GM21447 (cell line): ENCODE measurements around the gene ATF6.
"Not testable (repeated sequence)": the region's sequence is repeated elsewhere in the genome, so short reads cannot be mapped to it uniquely, and the experiment has no call there.

ENCODE experiments used
- ATAC-seq: cut with Tn5 transposase; IDR thresholded peaks from one replicate; pipeline ENCODE4 v1.9.1; 2021; ENCODE audit not compliant: unreplicated experiment

Gene ATF6

GRCh38 chr1:161773791-161774190 lies 7.7 kb downstream of the ATF6 start:
- ATAC-seq = no peak

DNA sequence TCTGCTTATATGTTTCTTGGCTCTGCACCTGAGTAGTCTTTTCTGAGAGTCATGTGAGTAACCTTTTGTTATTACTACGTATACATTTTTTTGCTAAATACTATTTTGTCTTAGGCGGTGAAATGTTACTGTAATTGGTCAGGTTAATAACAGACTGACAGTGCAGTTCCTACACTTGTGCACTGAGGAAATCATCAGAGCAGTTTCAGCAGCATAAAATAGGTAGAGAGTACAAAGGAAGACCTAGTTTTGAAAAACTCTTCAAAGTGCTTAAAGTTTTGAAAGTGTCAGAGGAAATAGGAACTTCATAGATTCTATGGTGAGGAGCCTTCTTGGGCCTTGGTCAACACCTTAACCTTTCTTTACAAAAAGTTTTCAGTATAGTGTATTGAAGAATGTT lies 11.1 kb downstream of the ATF6 start:
- ATAC-seq = no peak

DNA sequence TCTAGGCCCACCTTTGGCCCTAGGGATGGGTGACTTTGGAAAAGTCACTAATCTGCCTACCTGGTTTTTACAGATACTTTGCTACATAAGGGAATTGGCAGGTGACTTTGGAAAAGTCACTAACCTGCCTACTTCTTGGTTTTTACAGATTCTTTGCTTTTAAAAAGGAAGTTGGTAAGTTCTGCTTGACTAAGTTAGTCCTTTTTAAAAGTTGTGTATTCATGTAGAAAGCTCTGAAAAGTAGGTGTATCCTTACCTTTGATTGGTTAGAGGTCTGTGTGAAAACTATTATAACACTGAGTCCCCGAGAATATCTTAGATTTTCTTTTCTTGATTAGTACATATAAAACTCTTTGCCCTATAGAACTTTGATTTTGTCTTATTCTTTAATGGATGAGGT lies 12.4 kb downstream of the ATF6 start:
- ATAC-seq = no peak

DNA sequence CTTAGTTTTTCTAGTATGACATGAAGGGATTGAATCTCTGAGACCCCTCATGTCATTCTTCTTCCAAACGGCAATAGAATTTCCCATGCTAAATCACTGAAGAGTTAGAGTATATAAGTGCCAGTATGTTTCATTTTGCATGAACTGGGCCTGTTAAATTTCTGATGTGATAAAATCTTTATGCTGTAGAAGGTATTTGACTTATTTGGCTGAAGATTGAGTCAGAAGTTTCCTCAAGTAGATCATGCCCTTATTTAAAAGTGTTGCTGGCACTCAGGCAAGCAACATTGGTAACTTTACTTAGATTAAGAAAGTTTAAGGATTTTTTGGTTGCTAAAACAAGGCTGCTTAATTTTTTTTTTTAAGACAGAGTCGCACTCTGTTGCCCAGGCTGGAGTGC lies 13.3 kb downstream of the ATF6 start:
- ATAC-seq = no peak

- peak; percentile 53 for ATAC-seq
Measured at GRCh38 chr1:161781995-161782394, 15.9 kb downstream of the ATF6 start.

DNA sequence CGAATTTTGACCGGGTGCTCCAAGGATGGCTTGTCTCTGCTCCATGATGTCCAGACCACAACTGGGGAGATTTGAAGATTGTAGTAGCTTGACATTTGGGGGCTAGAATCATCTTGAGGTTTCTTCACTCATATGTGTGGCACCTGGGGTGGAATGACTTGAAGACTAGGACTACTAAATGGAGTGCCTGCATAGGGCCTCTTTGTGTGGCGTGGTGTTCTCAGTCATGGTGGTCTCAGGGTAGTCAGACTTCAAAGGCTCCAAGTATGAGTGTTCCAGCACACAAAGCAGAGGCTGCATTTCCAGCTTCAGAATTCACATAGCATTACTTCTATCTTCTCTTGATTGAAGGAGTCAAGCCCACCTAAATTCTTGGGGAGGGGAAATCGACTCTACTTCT lies 16.8 kb downstream of the ATF6 start:
- no peak for ATAC-seq

- ATAC-seq = no peak
Measured at GRCh38 chr1:161784968-161785367, 18.8 kb downstream of the ATF6 start.

DNA sequence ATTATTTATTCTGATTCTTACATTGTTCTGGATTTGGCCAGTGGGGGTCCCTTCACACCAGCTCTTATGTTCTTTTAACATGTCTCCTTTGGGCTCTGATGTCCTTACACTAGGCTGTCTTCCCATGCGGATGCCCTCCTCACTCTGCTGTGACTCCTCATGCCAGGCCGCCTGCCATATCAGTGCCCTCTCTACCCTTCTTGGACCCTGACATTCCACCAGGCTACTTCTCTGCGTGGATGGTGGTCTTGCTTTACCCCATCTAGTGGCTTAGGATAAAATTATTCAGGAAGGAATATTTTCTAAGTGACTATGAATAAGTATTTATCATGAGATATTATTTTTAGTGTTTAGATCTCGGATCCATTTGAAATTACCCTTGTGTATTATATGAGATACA lies 21.2 kb downstream of the ATF6 start:
- no peak for ATAC-seq

DNA sequence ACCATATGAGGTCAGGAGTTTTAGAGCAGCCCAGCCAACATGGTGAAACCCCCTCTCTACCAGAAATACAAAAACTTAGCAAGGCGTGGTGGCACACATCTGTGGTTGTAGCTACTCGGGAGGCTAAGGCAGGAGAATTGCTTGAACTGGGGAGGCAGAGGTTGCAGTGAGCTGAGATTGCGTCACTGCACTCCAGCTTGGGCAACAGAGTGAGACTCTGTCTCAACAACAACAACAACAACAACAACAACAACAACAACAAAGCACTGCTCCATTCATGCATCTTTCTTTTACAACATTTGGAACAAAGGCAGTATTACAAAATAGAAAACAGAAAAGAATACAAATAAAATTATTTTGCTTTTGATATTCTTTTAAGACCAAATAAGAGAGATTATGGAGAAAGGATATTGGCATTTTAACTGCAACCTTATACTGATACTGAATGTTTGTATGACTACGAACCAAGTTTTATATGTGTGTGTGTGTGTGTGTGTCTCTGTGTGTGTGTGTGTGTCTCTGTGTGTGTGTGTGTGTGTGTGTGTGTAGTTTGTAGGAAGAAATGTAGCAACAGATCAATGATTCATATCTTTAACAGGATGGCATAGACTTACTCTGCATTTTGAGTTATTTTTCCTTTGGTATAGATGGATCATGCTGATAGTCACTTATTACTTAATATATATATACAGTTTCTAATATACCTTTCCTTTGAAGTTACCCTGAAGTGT lies 24.6 kb downstream of the ATF6 start:
- no peak for ATAC-seq

DNA sequence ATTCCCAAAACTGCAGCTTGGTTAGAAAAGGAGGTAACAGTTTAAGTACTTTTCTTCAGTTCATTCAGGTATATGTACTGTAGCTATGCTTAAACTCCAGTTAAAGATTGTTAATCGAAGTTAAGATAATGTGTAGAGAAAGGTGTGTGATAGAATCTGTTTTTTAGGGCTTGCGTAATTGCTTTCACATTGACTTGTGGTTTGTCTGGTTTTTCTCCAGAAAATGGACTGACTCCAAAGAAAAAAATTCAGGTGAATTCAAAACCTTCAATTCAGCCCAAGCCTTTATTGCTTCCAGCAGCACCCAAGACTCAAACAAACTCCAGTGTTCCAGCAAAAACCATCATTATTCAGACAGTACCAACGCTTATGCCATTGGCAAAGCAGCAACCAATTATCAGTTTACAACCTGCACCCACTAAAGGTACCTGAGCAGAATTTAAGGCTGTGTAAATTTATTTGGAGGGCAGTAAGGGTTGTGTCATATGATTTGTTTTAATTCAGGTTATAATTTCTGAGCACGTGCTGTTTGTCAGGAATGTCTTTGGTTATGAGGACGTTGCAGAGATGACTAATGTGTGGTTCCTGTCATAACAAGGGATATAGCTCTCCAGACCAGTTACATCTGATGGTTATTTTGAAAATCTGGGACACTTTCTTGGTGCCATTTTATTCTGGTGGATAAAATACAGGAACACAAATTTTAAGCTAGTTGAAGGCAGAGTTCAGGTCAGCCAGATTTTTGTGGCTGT lies 26.0 kb downstream of the ATF6 start:
- ATAC-seq = no peak

DNA sequence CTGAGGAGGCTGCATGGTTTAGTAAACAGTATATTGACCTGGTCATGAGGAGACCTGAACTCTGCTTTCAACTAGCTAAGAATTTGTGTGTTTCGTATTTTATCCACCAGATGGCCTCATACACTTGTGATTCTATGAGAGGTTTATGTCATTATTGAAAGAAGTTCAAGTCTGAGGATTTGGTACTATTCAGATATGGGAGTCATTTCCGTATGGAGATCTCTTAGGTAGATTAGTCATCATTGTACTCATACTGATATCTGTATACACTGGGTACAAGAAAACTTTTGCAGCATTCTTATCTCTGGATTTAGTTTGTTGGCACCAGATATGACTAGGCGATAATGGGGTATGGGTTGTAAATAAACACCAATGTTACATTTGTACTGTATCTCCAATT lies 26.6 kb downstream of the ATF6 start:
- ATAC-seq = peak; percentile 81

DNA sequence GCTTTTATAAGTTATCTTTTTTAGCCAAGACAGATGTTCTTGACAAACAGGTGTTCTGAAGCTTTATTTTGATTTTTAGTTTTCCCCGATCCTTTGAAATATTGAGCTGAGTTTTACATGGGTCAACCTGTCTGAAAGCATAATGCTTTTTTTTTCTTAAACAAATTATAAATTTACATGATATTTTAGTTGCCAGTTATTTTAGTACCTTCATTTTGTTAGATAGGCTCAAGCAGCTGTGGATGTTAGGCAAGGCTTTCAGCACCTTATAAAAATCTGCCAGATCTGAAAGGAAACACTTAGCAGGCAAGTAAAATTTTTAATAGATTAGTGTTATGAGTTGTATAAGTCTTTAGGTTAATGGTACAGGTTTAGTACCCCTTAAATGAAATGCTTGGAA lies 33.7 kb downstream of the ATF6 start:
- ATAC-seq = no peak

- ATAC-seq = no peak
Measured at GRCh38 chr1:161801955-161802354, 35.8 kb downstream of the ATF6 start.

DNA sequence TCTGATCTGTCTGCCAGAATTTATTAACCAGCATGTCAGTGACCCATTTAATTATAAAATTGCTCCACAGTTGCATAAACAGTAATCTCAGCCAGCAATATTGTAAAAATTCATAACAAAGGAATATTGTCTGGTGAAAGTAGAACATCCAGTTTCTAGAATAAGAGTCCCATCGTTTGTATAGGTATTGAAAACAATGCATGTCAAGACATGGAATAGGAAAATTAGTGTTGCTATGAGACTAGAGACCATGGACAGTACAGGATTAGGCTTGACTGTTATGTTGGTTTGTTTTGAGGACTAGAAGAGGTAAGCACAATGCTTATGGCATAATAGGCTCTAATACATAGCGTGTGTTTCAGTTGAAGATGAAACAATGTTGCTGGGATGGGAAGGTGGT lies 37.1 kb downstream of the ATF6 start:
- no peak for ATAC-seq

DNA sequence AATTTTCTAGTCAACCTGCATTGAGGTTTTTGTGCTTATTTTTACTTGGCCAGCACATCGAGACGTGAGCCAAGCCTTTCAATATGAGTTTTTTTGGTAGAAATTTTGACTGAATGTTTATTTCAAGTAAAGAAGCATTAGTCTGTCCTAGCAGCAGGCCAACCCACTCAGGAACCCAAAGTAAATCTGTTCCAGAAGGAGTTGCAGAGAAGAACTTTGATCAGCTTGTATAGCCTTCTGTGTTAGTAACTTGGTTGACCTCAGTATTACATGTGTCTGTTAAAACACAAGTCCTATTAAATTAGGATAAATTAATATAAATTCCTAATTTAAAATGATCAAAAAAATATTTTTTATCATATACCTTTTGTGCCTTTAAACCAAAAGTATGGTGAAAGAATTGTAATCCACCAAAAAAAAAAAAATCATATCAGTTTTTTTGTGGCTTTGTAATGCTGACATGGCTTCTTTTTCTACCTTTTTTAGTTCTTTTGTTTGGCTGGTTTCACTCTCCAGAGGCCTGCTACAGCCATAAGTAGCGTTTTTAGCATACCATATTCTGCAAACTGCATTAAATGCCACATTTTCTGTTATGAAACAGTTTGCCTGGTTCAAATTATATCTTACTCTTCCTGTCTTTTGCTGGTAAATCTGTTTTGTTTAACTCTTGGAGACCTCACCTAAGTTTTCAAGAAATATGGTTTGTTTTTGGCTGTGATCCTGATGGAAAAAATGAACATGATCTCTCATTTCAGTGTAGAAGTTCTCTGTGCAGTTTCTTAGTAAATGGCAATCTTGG lies 39.5 kb downstream of the ATF6 start:
- no peak for ATAC-seq

GRCh38 chr1:161809202-161809601 lies 43.1 kb downstream of the ATF6 start:
- not testable (repeated sequence) for ATAC-seq

DNA sequence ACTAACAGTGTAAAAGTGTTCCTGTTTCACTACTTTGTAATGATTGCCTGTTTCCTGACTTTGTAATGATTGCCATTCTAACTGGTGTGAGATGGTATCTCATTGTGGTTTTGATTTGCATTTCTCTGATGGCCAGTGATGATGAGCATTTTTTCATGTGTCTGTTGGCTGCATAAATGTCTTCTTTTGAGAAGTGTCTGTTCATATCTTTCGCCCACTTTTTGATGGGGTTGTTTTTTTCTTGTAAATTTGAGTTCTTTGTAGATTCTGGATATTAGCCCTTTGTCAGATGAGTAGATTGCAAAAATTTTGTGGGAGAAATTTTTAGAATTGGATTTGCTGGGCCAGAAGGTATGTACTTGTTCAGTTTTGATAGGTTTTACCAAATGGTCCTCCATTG lies 43.5 kb downstream of the ATF6 start:
- not testable (repeated sequence) for ATAC-seq

- ATAC-seq = no peak
Measured at GRCh38 chr1:161810780-161811179, 44.7 kb downstream of the ATF6 start.

- no peak for ATAC-seq
Measured at GRCh38 chr1:161816201-161816600, 50.1 kb downstream of the ATF6 start.

- ATAC-seq = no peak
Measured at GRCh38 chr1:161817176-161817730, 51.1 kb downstream of the ATF6 start.

DNA sequence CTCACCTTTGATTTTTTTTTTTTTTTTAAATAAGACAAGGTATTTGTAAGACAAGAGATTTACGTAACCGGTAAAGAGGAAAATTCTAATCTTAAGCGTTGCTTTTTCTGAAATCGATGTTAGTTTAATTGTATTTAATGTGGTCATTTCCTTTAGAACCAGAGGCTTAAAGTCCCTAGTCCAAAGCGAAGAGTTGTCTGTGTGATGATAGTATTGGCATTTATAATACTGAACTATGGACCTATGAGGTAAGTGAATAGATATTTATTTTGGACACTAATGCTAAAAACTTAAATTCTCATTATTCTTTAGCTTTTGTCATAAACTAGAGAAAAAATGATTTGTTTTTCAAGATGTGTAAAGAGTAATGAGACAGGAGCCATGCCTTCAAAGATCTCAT lies 54.8 kb downstream of the ATF6 start:
- no peak for ATAC-seq

DNA sequence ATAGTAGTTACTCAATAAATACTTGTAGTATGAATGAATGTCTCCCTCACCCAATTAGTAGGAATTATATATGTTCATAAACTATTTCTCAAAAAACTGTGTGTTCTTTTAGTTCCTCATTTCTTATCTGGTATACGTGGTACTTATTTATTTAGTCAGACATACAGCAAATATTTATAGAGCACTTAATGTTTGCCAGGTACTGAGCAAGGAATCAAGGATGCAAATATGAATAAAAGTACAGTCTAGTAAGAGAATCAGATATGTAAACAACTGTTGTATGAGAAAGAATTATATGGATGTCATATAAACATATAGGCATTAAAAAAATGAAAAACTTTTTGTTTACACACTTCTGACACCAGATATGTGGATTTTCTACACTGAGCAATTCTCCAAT lies 58.5 kb downstream of the ATF6 start:
- no peak for ATAC-seq
